Thyroid gland (tissue), 4 donors: ENCODE data around the gene PDE4A. TPM values are rescaled to one million over a fixed set of nuclear protein-coding genes. Genes with fewer than 3 reads are reported as not detected.

ENCODE experiments used
- DNase-seq, 2 donors: peaks; one replicate each; pipeline ENCODE4 v3.0.0-alpha.2; 2019
- H3K27ac ChIP-seq, 3 donors: fragments of 200-600 bp; sonication (generic); 1 replicate in 2 of 3; 2 replicates in 1 of 3; pipeline ENCODE4 v1.5.1; 2016 to 2019; ENCODE audit warnings: mild to moderate bottlenecking in 1 of 3, moderate library complexity in 1 of 3
- H3K27me3 ChIP-seq: fragments of 200-600 bp; sonication (generic); one replicate; pipeline ENCODE4 v1.5.1; 2019
- H3K36me3 ChIP-seq, 2 donors: fragments of 200-600 bp; sonication (generic); one replicate each; pipeline ENCODE4 v1.5.1; 2016 to 2019
- H3K4me1 ChIP-seq, 2 donors: fragments of 200-600 bp; sonication (generic); one replicate each; pipeline ENCODE4 v1.5.1; 2017 to 2019
- H3K4me3 ChIP-seq, 3 donors: fragments of 200-600 bp; sonication (generic); replicated peaks in 1 of 3; 1 replicate in 2 of 3; 2 replicates in 1 of 3; pipeline ENCODE4 v1.5.1; 2016; ENCODE audit warnings: mild to moderate bottlenecking in 1 of 3
- H3K9me3 ChIP-seq: fragments of 200-600 bp; sonication (generic); one replicate; pipeline ENCODE4 v1.5.1; 2017
- POLR2A ChIP-seq, 2 donors: fragments of 450-650 bp; IDR thresholded peaks; one replicate each; pipeline ENCODE4 v1.6.1; 2017; ENCODE audit warnings: antibody characterized with exemption in 2 of 2, mild to moderate bottlenecking in 2 of 2, moderate library complexity in 1 of 2
- WGBS, 2 donors: methylation state at CpG; one replicate each; pipeline ENCODE4 v1.1.5; 2017; 5-methylcytosine and 5-hydroxymethylcytosine counted together
- intact Hi-C: fragments of 100-400 bp; cut with DNase I; formaldehyde crosslinking; loops from one replicate; pipeline ENCODE4 v1.15.1; 2023
- total RNA-seq, 4 donors: library from RNA; depleted of rRNA; stranded (reverse); fragments of >200 nt; gene quantifications; one replicate each; pipeline ENCODE4 v1.2.3, GENCODE V29; 2016
- TF ChIP-seq, protein P1 (sequence below), 6 experiments: fragments of 200-600 bp in 3 of 6; fragments of 450-650 bp in 3 of 6; sonication (generic) in 3 of 6; IDR thresholded peaks; one replicate each; pipeline ENCODE4 v1.5.1; 2016 to 2019; ENCODE audit warnings: antibody characterized with exemption in 6 of 6, mild to moderate bottlenecking in 2 of 6, inconsistent platforms in 1 of 6, moderate library complexity in 1 of 6

PDE4A gene
- total RNA-seq, 4 donors from 2014 or later, result 16.1 to 21.0 (median 18.4) TPM

DNA sequence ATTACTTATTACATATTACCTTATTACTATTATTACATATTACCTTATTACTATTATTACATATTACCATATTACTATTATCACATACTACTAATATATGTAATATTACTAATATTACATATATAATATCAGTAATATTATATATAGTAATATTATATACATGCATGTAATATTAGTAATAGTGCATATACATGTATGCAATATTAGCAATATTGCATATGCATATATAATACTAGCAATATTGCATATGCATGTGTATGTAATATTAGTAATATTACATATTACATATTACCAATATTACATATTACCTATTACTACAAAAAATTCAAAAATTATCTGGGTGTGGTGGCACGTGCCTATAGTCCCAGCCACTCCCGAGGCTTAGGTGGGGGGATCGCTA lies 22.4 kb downstream of the PDE4A start:
- 89 to 93% methylated on average over 3 of the region's 3 CpGs for WGBS, 2 donors
- H3K4me1 ChIP-seq, result no peaks in the 10 kb centered on the region
- TF ChIP-seq POLR2A (IDR thresholded peaks at IDR 0.05), result no peak
- TF ChIP-seq, protein P1, sequence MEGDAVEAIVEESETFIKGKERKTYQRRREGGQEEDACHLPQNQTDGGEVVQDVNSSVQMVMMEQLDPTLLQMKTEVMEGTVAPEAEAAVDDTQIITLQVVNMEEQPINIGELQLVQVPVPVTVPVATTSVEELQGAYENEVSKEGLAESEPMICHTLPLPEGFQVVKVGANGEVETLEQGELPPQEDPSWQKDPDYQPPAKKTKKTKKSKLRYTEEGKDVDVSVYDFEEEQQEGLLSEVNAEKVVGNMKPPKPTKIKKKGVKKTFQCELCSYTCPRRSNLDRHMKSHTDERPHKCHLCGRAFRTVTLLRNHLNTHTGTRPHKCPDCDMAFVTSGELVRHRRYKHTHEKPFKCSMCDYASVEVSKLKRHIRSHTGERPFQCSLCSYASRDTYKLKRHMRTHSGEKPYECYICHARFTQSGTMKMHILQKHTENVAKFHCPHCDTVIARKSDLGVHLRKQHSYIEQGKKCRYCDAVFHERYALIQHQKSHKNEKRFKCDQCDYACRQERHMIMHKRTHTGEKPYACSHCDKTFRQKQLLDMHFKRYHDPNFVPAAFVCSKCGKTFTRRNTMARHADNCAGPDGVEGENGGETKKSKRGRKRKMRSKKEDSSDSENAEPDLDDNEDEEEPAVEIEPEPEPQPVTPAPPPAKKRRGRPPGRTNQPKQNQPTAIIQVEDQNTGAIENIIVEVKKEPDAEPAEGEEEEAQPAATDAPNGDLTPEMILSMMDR (IDR thresholded peaks at IDR 0.05), result no peak
- H3K27me3 ChIP-seq, result no peaks in the 10 kb centered on the region
- intact Hi-C loops, result no loop called here
- no peak overlapping the region for H3K27ac ChIP-seq
- no peak for DNase-seq
- no peaks in the 10 kb centered on the region for H3K9me3 ChIP-seq
- no peaks in the 10 kb centered on the region for H3K36me3 ChIP-seq
- H3K4me3 ChIP-seq, result no peak overlapping the region

DNA sequence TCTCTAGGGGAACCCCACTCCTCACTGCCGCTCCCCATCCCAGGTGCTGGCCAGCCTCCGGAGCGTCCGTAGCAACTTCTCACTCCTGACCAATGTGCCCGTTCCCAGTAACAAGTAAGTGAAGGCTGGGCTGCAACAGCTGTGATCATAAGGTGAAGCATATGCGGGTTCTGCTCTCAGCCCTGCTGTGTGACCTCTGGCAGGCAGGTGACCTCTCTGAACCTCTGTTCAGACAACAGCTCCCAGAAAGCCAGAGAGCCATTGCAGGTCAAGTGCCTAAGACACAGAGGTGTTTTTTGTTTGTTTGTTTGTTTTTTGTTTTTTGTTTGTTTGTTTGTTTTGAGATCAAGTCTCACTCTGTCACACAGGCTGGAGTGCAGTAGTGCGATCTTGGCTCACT lies 28.7 kb downstream of the PDE4A start:
- Histone ChIP-seq H3K4me3 (no peak overlapping the region), H3K36me3 (peaks cover 0 to 13% of the 10 kb centered on the region in 2 donors), H3K9me3 (no peaks in the 10 kb centered on the region), H3K27me3 (no peaks in the 10 kb centered on the region), H3K4me1 (no peaks in the 10 kb centered on the region), H3K27ac (no peak overlapping the region)
- intact Hi-C loops, result no loop called here
- TF ChIP-seq POLR2A (IDR thresholded peaks at IDR 0.05), result no peak
- TF ChIP-seq, protein P1 (IDR thresholded peaks at IDR 0.05), result no peak
- DNase-seq, result no peak
- 90 to 96% methylated on average over 7 of the region's 7 CpGs for WGBS, 2 donors

DNA sequence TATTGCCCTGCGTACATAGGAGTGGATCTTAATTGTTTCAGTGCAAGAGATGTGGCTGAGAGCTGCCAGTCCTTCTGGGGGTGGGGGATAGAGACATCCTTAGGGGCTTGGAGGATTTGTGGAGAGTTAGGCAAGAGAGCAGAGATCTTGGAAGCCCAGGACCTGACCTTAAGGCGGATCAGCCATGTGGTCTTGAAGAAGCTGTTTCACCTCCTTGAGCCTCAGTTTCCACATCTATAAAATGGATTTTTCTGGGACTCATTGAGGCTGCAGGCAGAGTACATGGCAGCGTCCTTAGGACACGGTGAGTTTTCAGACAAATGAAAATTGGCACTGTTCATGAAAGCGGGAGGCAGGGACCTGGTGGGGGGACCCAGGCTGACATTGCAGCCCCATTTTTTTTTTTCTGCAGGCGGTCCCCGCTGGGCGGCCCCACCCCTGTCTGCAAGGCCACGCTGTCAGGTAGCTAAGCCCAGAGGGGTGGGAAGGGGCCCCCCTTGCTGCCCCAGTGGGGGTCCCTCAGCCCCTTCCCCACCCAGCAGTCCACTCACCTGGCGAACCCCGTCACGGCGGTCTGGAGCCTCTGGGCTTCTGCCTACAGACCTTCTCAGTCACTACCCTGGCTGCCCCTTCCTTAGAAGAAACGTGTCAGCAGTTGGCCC lies 30.0 kb downstream of the PDE4A start:
- Histone ChIP-seq H3K27ac (no peak overlapping the region), H3K9me3 (no peaks in the 10 kb centered on the region), H3K36me3 (peaks cover 0 to 13% of the 10 kb centered on the region in 2 donors), H3K27me3 (no peaks in the 10 kb centered on the region), H3K4me1 (no peaks in the 10 kb centered on the region), H3K4me3 (no peak overlapping the region)
- TF ChIP-seq, protein P1 (IDR thresholded peaks at IDR 0.05), result no peak
- TF ChIP-seq POLR2A (IDR thresholded peaks at IDR 0.05), result no peak
- no peak for DNase-seq
- intact Hi-C loops, result no loop called here
- WGBS, 2 donors, result 93 to 94% methylated on average over 11 to 14 of the region's 14 CpGs

DNA sequence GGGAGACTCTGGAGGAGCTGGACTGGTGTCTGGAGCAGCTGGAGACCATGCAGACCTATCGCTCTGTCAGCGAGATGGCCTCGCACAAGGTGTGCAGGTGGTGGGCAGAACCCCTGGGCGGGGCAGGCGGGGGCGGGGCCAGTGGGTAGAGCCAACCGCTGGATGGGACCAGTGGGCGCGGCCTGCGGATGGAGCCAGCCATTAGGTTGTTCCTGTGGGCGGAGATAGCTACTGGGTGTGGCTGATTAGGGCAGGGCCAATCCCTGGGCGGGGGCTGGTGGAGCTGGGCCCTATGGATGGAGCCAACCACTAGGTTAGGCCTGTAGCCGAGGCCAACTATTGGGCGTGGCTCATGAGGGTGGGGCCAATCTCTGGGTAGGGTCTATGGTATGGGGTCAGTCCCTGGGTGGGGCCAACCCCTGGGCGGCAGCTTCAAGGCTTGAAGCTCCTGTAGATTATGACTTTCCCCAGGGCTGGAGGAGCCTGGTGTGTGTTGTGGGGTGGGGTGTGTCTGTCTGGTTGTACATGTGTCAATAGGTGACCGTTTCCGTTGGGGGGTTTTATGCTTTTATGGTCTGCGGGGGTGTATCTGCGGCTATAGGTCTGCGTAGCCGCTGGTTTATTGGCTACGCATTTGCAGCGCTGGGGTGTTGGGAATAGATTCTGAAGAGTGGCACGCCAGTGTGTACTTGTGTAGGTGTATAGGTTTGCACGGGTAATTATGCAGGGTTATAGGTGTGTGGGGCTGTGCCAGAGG lies 30.7 kb downstream of the PDE4A start:
- Histone ChIP-seq H3K27ac (no peak overlapping the region), H3K36me3 (peaks cover 0 to 13% of the 10 kb centered on the region in 2 donors), H3K4me1 (no peaks in the 10 kb centered on the region), H3K4me3 (no peak overlapping the region), H3K9me3 (no peaks in the 10 kb centered on the region), H3K27me3 (no peaks in the 10 kb centered on the region)
- intact Hi-C loops, result no loop called here
- TF ChIP-seq POLR2A (IDR thresholded peaks at IDR 0.05), result no peak
- TF ChIP-seq, protein P1 (IDR thresholded peaks at IDR 0.05), result no peak
- WGBS, 2 donors, result 84 to 95% methylated on average over 9 to 24 of the region's 25 CpGs
- no peak for DNase-seq
